IMR-90 (cell line): Measurements from ENCODE around the gene PRPS2.

Experiments used
- BHLHE40 ChIP-seq: fragments of 150-350 bp; IDR thresholded peaks from 2 replicates; pipeline ENCODE4 v1.6.1; 2016; ENCODE audit warnings: mild to moderate bottlenecking, low read depth, low read length
- CEBPB ChIP-seq: IDR thresholded peaks from 2 replicates; pipeline ENCODE4 v1.6.1; 2012; ENCODE audit warnings: low read depth, low read length, improper control_type of control experiment
- CHD1 ChIP-seq: IDR thresholded peaks from 2 replicates; pipeline ENCODE4 v1.6.1; 2012; ENCODE audit warnings: low read depth, low read length, improper control_type of control experiment
- MXI1 ChIP-seq: IDR thresholded peaks from 2 replicates; pipeline ENCODE4 v1.6.1; 2012; ENCODE audit warnings: low read depth, mild to moderate bottlenecking, low read length, moderate library complexity, borderline replicate concordance
- POLR2A ChIP-seq: IDR thresholded peaks from 2 replicates; pipeline ENCODE4 v1.6.1; 2012; ENCODE audit warnings: mild to moderate bottlenecking, low read depth, low read length
- TF ChIP-seq, protein P1 (sequence below): conservative IDR thresholded peaks from 2 replicates; pipeline ENCODE4 v1.5.1; 2012; ENCODE audit warnings: mild to moderate bottlenecking, low read depth, low read length, improper control_type of control experiment

DNA sequence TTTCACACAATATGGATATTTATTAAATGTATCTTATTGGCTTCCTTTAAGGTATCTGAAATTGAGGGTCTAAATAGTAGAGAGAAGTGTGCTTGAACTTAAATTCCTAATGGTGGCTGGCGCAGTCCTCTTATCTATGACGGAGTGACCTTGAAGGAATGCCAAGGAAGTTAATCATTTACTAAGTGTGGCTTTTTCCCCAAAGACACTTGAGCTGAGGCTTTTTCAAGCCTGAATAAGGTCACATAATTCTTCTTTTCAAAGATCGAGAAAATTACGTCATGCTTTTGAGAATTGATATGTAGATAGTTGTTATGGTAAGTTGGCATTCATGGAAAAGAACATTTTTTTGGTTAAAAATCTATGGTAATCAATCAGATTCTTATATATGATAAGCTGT is 11.7 kb upstream of the PRPS2 start:
- TF ChIP-seq BHLHE40, result no peak
- no peak for TF ChIP-seq CEBPB
- TF ChIP-seq, protein P1, sequence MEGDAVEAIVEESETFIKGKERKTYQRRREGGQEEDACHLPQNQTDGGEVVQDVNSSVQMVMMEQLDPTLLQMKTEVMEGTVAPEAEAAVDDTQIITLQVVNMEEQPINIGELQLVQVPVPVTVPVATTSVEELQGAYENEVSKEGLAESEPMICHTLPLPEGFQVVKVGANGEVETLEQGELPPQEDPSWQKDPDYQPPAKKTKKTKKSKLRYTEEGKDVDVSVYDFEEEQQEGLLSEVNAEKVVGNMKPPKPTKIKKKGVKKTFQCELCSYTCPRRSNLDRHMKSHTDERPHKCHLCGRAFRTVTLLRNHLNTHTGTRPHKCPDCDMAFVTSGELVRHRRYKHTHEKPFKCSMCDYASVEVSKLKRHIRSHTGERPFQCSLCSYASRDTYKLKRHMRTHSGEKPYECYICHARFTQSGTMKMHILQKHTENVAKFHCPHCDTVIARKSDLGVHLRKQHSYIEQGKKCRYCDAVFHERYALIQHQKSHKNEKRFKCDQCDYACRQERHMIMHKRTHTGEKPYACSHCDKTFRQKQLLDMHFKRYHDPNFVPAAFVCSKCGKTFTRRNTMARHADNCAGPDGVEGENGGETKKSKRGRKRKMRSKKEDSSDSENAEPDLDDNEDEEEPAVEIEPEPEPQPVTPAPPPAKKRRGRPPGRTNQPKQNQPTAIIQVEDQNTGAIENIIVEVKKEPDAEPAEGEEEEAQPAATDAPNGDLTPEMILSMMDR, result no peak
- no peak for TF ChIP-seq MXI1
- TF ChIP-seq CHD1, result no peak
- TF ChIP-seq POLR2A, result no peak
